HEK293T (cell line): ENCODE results near the gene HINFP.

ENCODE experiments used
- BHLHE40 ChIP-seq: fragments of 450-650 bp; IDR thresholded peaks from 2 replicates; pipeline ENCODE4 v1.6.1; 2016; ENCODE audit warnings: mild to moderate bottlenecking, moderate library complexity, borderline replicate concordance
- ELF4 ChIP-seq: fragments of 450-650 bp; IDR thresholded peaks from 2 replicates; pipeline ENCODE4 v1.6.1; 2017; ENCODE audit warnings: antibody characterized with exemption
- FOXA1 ChIP-seq: fragments of 450-650 bp; IDR thresholded peaks from 2 replicates; pipeline ENCODE4 v1.6.1; 2016; ENCODE audit warnings: mild to moderate bottlenecking
- FOXK2 ChIP-seq: fragments of 450-650 bp; IDR thresholded peaks from 2 replicates; pipeline ENCODE4 v1.6.1; 2016; ENCODE audit warnings: mild to moderate bottlenecking
- NFRKB ChIP-seq: fragments of 450-650 bp; IDR thresholded peaks from 2 replicates; pipeline ENCODE4 v1.6.1; 2016; ENCODE audit warnings: mild to moderate bottlenecking, moderate library complexity
- SP1 ChIP-seq: fragments of 450-650 bp; IDR thresholded peaks from 2 replicates; pipeline ENCODE4 v1.6.1; 2017
- SUZ12 ChIP-seq: fragments of 450-650 bp; IDR thresholded peaks from 2 replicates; pipeline ENCODE4 v1.6.1; 2016; ENCODE audit warnings: mild to moderate bottlenecking
- ZNF384 ChIP-seq: fragments of 450-650 bp; IDR thresholded peaks from 2 replicates; pipeline ENCODE4 v1.6.1; 2016

- no peak for TF ChIP-seq FOXK2
- no peak for TF ChIP-seq ZNF384
- TF ChIP-seq SUZ12 = no peak
- no peak for TF ChIP-seq SP1
- no peak for TF ChIP-seq NFRKB
- TF ChIP-seq FOXA1 = no peak
- no peak for TF ChIP-seq ELF4
- no peak for TF ChIP-seq BHLHE40
These were observed 4.4 kb downstream of the HINFP start for GRCh38 chr11:119125821-119126220.
